OCI-LY7 (cell line): ENCODE data around the gene HOXC10. TPM values are rescaled to one million over a fixed set of nuclear protein-coding genes. Genes with fewer than 3 reads are reported as not detected.

Source experiments
- BruUV-seq: library from RNA; stranded (reverse); fragments of 400-500 nt; replicated peaks from 2 replicates; lab custom pipeline; 2021; lab: Mats Ljungman, UMichigan
- CTCF ChIA-PET: fragments of 300-600 bp; sonication (Branson Sonifier 250); formaldehyde crosslinking; loops from one replicate; lab custom pipeline; 2022; ENCODE audit warnings: antibody characterized with exemption; ENCODE audit not compliant: unreplicated experiment; lab: Charles Lee
- POLR2A ChIA-PET: fragments of 300-600 bp; sonication (Branson Sonifier 250); formaldehyde crosslinking; loops from one replicate; lab custom pipeline; 2022; ENCODE audit warnings: antibody characterized with exemption; lab: Charles Lee
- DNase-seq: peaks from one replicate; pipeline ENCODE4 v3.0.0-alpha.2; 2015; ENCODE audit warnings: low spot score
- H2AFZ ChIP-seq: fragments of 200-600 bp; sonication (generic), shearing (Covaris generic); 2 replicates; pipeline ENCODE4 v1.6.1; 2014; ENCODE audit warnings: mild to moderate bottlenecking, antibody characterized with exemption, low read length, moderate library complexity
- H3K27ac ChIP-seq: fragments of 200-600 bp; sonication (generic); 2 replicates; pipeline ENCODE4 v1.5.1; 2014; ENCODE audit warnings: mixed run types, low read depth, mild to moderate bottlenecking, moderate library complexity, low read length, inconsistent platforms; ENCODE audit not compliant: poor library complexity, severe bottlenecking
- H3K36me3 ChIP-seq: fragments of 200-600 bp; sonication (generic); 2 replicates; pipeline ENCODE4 v1.6.1; 2014; ENCODE audit warnings: mild to moderate bottlenecking, antibody characterized with exemption, low read length, moderate library complexity, mixed read lengths; ENCODE audit not compliant: insufficient read depth
- H3K4me1 ChIP-seq: fragments of 200-600 bp; sonication (generic); 2 replicates; pipeline ENCODE4 v1.5.1; 2014; ENCODE audit warnings: mild to moderate bottlenecking, low read length; ENCODE audit not compliant: insufficient read depth, poor library complexity, severe bottlenecking
- H3K4me2 ChIP-seq: fragments of 200-600 bp; sonication (generic); 2 replicates; pipeline ENCODE4 v1.6.1; 2014; ENCODE audit warnings: mild to moderate bottlenecking, low read length
- H3K4me3 ChIP-seq: fragments of 200-600 bp; sonication (generic); 2 replicates; pipeline ENCODE4 v1.5.1; 2014; ENCODE audit warnings: mild to moderate bottlenecking, low read depth, low read length; ENCODE audit not compliant: poor library complexity, severe bottlenecking
- H3K79me2 ChIP-seq: fragments of 200-600 bp; sonication (generic); 2 replicates; pipeline ENCODE4 v1.6.1; 2016; ENCODE audit warnings: low read depth, mild to moderate bottlenecking, low read length, moderate library complexity, mixed read lengths; ENCODE audit not compliant: insufficient read depth
- H3K9me2 ChIP-seq: fragments of 200-600 bp; sonication (generic); 2 replicates; pipeline ENCODE4 v1.6.1; 2016; ENCODE audit warnings: mild to moderate bottlenecking, low read length, mixed read lengths; ENCODE audit not compliant: insufficient read depth
- H3K9me3 ChIP-seq: fragments of 200-600 bp; sonication (generic); 2 replicates; pipeline ENCODE4 v1.6.1; 2014; ENCODE audit warnings: mild to moderate bottlenecking, mixed run types, low read length, mixed read lengths
- H4K20me1 ChIP-seq: fragments of 200-600 bp; sonication (generic); 2 replicates; pipeline ENCODE4 v1.6.1; 2014; ENCODE audit warnings: mild to moderate bottlenecking, antibody characterized with exemption, low read length, moderate library complexity, mixed read lengths; ENCODE audit not compliant: insufficient read depth
- EZH2phosphoT487 ChIP-seq: fragments of 200-600 bp; sonication (generic); IDR thresholded peaks from 2 replicates; pipeline ENCODE4 v1.6.1; 2018; ENCODE audit warnings: low read depth, borderline replicate concordance, mild to moderate bottlenecking, mixed run types, antibody characterized with exemption, low read length, moderate library complexity, mixed read lengths
- intact Hi-C: fragments of 100-400 bp; cut with micrococcal nuclease; formaldehyde crosslinking; loops from one replicate; pipeline ENCODE4 v1.10.0; 2022; ENCODE audit not compliant: unreplicated experiment
- total RNA-seq, 2 experiments: library from RNA; depleted of rRNA in 1 of 2; stranded (reverse); fragments of >200 nt in 1 of 2; shearing (Covaris generic) in 1 of 2; gene quantifications; 2 replicates each; pipeline ENCODE4 v1.2.3, GENCODE V29; 2014 to 2022
- TF ChIP-seq, protein P1 (sequence below): fragments of 200-600 bp; sonication (generic); conservative IDR thresholded peaks from 2 replicates; pipeline ENCODE4 v1.5.1; 2014; ENCODE audit warnings: mild to moderate bottlenecking, antibody characterized with exemption, low read length, moderate library complexity, mixed read lengths

The HOXC10 gene
- total RNA-seq, 2 experiments from 2014 or later, result 0.25 to 0.28 TPM

DNA sequence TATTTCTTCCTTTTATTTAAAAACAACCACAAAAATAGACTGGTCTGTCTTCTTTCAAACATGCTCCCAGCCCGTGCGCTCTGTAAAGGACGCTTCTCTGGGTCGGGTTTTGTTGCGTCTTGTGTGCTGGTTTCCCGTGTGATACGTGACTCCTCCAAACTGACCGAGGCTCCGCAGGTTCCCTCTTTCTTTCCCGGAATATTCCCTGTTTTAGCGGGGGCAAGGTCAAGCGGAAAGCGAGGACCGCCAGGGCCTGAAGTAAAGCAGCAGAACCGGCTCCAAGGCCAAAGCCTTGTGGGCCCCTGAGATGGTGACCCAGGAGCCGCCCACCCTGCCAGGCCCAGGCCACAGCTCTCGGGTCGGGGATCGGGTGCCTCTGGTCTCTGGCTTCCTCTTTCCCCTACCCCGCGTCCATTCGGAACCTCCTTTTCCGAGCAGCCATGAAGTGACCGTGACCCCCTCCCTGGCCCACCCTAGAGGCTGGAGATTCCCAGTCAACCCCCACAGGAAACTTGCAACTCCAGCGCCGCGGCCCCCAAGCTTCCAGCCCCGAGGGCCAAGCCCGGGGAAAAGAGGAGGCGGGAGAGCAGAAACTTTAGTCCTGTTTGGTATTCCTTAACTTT, 885 bp upstream of the HOXC10 start:
- Histone ChIP-seq H3K4me1 (peaks cover 43% of the 10 kb centered on the region), H4K20me1 (no peaks in the 10 kb centered on the region), H3K4me2 (peak overlapping the region; percentile 33; the same call in 1 of the 2 replicates), H3K9me2 (no peaks in the 10 kb centered on the region), H3K27ac (no peak overlapping the region), H3K4me3 (peak overlapping the region; percentile 30), H3K79me2 (no peaks in the 10 kb centered on the region), H3K36me3 (no peaks in the 10 kb centered on the region), H3K9me3 (no peaks in the 10 kb centered on the region), H2AFZ (no peak overlapping the region)
- CTCF ChIA-PET, result interaction anchor here (0.5 to 1.2 kb wide), 3 partner anchors 10 to 208 kb away, joined by 3 read pairs; no protein-coding TSS in a partner anchor
- POLR2A ChIA-PET, result interaction anchor here (0.6 to 0.7 kb wide), 3 partner anchors 181 to 467 kb away, joined by 3 read pairs; no protein-coding TSS in a partner anchor
- intact Hi-C loops, result loop anchor here (10.0 kb wide), 2 partner anchors 189 to 279 kb away; no protein-coding TSS in a partner anchor
- no peak for DNase-seq
- TF ChIP-seq EZH2phosphoT487, result no peak
- TF ChIP-seq, protein P1, sequence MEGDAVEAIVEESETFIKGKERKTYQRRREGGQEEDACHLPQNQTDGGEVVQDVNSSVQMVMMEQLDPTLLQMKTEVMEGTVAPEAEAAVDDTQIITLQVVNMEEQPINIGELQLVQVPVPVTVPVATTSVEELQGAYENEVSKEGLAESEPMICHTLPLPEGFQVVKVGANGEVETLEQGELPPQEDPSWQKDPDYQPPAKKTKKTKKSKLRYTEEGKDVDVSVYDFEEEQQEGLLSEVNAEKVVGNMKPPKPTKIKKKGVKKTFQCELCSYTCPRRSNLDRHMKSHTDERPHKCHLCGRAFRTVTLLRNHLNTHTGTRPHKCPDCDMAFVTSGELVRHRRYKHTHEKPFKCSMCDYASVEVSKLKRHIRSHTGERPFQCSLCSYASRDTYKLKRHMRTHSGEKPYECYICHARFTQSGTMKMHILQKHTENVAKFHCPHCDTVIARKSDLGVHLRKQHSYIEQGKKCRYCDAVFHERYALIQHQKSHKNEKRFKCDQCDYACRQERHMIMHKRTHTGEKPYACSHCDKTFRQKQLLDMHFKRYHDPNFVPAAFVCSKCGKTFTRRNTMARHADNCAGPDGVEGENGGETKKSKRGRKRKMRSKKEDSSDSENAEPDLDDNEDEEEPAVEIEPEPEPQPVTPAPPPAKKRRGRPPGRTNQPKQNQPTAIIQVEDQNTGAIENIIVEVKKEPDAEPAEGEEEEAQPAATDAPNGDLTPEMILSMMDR, result no peak
- no TSS peak for BruUV-seq

DNA sequence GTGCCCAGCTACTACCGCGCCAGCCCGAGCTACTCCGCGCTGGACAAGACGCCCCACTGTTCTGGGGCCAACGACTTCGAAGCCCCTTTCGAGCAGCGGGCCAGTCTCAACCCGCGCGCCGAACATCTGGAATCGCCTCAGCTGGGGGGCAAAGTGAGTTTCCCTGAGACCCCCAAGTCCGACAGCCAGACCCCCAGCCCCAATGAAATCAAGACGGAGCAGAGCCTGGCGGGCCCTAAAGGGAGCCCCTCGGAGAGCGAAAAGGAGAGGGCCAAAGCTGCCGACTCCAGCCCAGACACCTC, 697 bp downstream of the HOXC10 start:
- POLR2A ChIA-PET, result interaction anchor here (0.6 kb wide), 2 partner anchors 31 to 43 kb away, joined by 4 to 6 read pairs; no protein-coding TSS in a partner anchor

More for the DNA sequence above, 697 bp downstream of the HOXC10 start:
- TF ChIP-seq, protein P1, result no peak
- no peak for TF ChIP-seq EZH2phosphoT487
- BruUV-seq, result no TSS peak
- Histone ChIP-seq H3K79me2 (no peaks in the 10 kb centered on the region), H3K4me2 (peak overlapping the region; percentile 14; the same call in 1 of the 2 replicates), H4K20me1 (no peaks in the 10 kb centered on the region), H3K9me3 (no peaks in the 10 kb centered on the region), H2AFZ (no peak overlapping the region), H3K27ac (no peak overlapping the region), H3K9me2 (no peaks in the 10 kb centered on the region), H3K4me3 (no peak overlapping the region), H3K36me3 (no peaks in the 10 kb centered on the region), H3K4me1 (peaks cover 49% of the 10 kb centered on the region)
- CTCF ChIA-PET, result interaction anchor here (0.6 kb wide), 1 partner anchor 223 kb away, joined by 3 read pairs; no protein-coding TSS in a partner anchor
- no peak for DNase-seq
- intact Hi-C loops, result loop anchor here (10.0 kb wide), 2 partner anchors 191 to 281 kb away; no protein-coding TSS in a partner anchor
